Measurements from ENCODE around the gene GDF3.
"Not testable (repeated sequence)": the region's sequence is repeated elsewhere in the genome, so short reads cannot be mapped to it uniquely, and the experiment has no call there.

The GDF3 gene
- 0 reads per million in 2 donors for total RNA-seq

DNA sequence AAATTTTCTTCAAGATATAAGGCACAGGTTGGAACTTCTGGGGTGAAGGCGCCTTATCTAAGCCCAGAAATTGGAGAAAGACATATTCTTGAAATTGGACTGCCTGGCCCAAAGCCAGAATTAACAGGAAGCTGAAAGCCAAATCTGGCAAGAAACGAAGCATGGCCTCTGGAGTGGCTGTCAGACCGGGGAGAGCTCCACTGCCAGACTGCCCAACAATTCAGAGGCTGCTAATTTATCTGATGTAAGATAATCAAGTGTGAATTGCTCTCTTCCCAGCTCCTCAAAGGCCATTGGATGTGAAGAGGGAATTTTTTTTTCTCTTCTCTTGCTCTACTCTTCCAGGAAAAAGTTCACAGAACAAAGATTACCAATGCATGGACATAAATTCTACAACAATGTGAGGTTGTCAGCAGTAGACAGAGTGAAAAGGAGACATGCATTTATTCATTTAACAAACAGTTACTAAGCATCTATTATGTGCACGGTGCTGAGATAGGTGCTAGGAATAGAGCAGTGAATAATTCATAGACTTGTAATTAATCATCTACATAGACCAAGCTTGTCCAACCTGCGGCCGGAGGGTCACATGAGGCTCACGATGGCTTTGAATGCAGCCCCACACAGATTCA, at the start of gene GDF3:
Gene GDF3, minus strand, starts transcription at position 210 of the 632 bp plus-strand sequence. Its CDS starts 47 bp downstream, at position 163.
- no peak for DNase-seq

DNA sequence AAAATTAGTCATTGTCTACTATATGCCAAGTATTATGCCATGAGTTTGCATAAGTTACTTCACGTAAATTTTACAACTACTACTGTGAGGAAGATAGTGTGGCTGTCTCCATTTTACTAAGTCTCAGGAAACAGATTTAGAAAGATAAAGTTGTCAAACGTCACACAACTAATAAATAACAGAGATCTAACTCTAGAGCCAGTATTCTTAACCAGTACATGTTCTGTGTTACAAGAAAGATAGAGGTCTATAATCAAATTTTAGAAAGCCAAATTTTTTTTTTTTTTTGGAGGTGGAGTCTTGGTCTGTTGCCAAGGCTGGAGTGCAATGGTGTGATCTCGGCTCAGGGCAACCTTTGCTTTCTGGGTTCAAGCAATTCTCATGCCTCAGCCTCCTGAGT, 37.4 kb upstream of the GDF3 start:
- DNase-seq = no peak

DNA sequence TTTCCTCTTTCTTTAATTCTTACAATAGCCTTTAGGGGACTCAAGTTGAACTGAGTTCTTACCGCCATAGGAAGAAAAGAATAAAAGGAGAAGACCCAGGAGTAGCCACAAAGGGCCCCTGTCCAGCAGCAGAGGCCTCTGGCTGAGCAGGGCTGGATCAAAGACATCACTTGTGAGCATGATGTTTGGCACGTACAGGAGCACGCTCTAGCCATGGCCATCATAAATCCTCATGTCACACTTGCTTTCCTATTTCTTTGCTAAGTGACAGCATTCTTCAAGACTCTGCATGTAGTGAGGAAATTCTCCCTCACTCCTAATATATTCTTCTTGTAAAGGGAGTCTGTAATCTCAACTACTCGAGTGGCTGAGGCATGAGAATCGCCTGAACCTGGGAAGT, 35.9 kb upstream of the GDF3 start:
- no peak for DNase-seq

DNA sequence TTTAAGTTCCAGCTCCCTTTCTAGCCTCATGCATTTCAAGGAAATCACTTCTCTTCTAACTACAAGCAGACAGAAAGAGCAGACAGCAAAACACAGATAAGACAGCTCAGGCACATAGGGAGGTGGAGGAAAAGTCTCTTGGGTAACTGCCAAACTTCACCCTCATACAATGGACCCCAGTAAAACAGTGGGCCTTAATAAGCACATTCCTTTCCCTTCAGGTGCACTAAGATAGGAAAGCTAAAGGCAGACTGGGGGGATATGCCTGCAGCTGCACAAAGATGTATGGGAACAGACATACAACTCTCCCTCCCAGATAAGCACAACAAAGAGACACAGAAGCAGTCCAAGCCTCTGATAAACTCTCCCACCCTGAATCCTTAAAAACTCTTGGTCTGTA, 35.4 kb upstream of the GDF3 start:
- DNase-seq = not testable (repeated sequence)

DNA sequence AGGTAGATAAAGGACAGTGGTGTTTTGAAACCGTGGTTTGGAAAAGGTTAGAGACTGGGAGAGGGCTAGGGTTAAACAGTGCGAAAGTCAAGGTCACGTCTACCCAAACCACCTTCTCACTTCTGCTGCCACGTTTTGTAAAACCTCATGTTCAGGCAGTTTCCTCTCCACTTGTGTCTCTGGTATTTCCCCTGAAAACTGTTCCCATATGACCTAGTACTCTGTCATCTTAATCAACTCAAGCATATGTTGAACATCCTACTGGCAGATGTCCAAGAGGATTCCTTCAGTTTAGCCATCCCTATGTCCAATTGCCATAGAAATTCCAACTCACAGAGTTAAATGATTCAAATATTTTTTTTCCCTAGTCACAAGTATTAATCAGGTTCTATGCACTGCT, 34.2 kb upstream of the GDF3 start:
- DNase-seq = no peak

DNA sequence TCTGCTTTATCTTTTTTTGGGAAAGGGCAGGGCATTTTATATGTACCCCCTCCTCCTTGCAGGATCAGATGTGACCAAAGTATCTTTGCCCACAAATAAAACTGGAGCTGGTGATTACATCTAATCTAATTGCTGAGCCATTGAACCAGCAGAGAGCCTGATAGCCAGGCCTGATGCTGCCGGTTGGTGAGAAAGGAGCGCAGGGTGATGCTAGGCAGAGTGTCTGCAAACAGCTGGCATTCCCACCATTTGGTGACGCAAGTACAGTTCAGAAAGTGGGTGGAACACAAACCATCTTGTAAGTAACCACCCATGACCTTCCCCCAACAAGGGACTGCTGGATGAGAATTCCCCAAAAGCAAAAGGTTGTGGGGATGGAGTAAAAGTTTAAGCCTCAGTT, 28.4 kb upstream of the GDF3 start:
- DNase-seq = no peak

DNA sequence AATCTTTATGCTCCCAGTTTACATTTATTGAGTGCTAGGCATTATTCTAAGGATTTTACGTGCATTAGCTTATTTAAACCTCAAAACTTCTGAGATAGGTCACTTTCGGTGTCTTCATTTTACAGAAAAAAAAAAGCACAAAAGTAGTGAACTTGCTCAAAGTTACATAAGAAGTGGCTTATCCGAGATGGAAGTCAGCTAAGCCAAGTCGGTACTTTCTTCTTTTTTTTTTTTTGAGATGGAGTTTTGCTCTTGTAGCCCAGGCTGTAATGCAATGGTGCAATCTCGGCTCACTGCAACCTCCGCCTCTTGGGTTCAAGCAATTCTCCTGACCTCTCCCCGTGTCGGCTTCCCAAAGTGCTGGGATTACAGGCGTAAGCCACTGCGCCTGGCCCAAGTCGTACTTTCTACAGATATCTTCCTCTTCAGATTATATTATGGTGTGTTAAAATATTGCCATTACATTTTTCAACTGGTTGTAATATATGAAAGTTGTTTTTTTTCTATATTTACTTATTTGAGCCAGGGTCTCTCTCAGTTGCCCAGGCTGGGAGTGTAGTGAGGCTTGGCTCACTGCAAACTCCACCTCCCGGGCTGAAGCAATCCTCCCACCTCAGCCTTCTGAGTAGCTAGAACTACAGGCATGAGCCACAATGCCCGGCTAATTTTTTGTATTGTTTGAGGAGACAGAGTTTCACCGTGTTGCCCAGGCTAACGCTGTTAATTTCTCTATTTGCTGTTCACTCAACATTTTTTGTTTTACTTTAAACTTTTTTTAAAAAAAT, 24.6 kb upstream of the GDF3 start:
- DNase-seq = no peak

DNA sequence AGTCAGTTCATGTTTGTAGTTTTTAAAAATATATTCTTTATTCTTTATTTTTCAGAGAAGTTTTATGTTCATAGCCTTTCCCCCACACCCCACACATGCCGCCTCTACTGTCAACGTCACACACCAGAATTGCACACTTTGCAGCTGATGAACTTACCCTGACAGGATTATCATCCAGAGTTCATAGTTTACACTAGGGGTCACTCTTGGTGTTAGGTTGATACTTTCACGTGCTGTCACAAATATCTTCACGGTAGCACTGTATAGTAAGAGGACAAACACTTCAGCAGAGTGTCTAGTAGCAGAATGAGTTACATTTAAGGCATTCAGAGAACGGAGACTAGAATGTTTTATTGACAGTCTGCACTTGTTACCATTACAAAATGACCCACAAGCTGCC, 20.8 kb upstream of the GDF3 start:
- no peak for DNase-seq

DNA sequence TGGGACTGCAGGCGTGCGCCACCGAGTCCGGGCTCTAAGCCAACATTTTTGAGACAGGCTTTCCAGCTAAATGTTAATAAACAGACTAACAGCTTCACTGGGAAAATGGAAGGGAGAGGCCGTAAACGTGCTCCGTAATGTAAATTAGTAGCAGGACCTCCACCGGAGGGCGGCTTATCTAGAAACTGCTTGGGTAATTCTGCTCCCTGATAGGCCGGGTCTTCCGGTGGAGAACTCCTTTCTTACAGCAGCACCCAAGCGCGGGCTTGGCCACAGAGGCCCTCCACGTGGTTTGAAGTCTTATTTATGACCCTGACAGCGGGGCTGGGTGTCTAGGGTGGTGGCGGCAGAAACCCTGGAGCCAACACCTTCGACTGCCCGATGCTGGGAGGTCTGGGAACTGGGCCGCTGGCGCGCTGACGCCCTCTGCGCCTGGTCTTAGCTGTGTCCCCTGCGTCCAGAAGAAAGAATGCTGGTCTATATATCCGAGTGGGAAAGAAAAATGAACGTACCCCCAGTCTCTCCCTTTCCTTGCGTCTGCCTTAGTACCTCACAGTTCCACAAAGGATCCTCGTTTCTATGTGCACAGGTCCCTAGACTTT, 17.4 kb upstream of the GDF3 start:
- DNase-seq = no peak

DNA sequence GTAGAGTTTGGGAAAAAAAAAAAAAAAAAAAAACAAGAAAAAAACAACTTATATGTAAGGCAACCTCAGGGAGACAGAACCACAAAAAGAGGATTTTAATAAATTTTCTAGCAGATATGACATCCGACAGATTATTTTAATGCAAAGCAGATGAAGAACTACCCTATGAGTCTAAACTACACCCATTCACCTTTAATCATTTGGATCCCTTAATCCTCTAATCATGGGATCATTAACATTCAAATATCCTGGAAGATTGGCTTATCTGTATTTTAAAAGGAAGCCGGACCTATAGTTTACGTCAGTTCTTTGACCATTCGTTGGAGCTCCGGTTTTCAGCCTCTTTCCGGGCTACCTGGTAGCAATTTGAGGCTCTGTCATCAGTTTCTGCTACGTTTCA, 15.6 kb upstream of the GDF3 start, which contains the start of gene DPPA3:
Gene DPPA3, plus strand, starts transcription at position 301 of the 400 bp plus-strand sequence. CDS start 138 bp downstream, outside the sequence.
- no peak for DNase-seq

DNA sequence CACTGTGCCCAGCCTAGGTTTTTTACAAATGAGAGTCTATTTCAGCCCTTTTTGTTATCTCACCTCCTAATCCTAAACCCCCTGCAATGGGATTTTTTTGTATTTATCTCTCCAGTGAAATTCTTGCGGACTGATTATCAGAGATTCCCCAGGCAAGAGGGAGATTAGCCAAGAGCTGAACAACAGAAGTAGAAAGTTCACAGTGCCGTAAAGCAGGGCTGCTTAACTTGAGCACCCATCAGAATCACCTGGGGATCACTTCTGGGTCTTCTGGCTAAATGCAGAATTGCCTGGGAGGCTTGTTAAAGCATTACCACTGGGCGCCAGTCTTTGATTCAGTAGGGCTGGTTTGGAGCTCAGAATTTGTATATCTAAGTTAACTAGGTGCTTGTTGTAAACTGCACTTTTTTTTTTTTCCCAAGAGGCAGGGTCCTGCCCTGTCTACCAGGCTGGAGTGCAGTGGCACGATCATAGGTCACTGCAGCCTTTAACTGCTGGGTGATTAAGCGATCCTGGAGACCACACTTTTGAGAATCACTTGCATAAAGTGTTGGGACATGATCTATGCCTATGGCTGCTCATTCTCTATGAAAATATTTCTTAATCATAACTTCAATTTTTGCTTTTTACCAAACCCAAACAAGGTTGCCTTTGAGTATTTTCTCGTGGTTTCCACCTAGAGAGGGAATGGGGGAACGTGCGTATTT, 14.5 kb upstream of the GDF3 start:
- DNase-seq = no peak

DNA sequence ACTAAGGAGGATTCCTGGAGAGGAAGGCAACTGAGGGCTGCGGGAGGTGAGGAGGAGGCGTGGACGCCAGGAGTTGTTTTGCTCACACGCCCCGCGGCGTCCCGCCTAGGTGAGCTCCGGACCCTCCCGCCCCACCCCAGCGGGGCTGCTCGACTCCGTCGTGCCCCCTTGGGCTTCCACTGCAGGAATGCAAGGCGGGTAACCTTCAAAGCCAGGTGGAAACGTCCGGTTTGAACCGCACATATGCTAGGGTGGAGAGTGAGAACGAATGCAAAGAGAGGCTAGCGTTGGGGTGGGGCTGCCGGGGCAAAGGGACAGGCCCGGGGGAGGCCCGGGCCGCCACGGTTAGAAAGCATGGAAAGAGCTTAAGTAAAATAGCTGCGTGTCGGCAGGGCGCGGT, 10.3 kb upstream of the GDF3 start:
- DNase-seq = no peak

DNA sequence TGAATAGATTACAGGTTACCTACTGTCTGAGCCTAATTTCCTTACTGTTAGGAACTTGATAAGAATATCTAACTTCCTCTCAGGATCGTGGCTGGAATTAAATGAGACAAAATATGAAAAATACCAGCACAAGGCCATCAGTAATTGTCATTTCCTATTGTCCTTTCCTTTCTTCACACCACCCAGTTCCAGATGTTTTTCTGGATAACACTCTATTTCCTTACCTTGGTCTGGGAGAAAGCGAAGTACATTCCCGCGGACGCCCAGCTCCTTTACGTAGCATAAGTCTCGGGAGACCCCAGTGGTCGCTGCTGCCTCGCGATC, 376 bp downstream of the GDF3 start:
- no peak for DNase-seq

DNA sequence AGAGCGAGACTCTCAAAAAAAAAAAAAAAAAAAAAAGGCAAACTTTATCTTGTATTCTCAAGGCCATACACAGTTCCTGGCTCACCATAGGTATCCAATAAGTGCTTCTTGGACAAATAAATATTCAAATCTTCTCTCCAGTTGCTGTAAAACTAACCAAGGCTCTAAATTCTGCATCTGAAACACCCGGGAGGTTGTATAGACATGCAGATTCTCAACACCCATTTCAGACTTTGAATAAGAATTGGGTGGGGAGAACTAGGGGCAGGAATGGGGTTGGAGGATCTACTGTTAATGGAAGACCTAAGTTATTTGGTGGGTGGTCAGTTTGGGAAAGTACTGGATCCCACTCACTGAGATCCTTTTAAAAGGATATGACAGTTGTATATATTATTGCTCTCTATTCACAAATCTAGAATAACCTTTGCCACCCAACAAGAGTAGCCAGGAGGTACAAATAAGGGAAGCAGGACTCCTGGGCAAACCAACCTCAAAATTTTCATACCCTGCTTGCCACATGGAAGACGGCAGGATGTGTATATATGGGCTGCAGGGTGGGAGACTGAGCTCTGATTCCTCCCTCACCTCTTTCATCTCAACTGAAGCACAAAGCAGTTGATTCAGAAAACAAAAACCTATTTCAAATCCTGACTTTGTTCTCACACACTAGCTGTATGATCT, 879 bp downstream of the GDF3 start:
- no peak for DNase-seq

DNA sequence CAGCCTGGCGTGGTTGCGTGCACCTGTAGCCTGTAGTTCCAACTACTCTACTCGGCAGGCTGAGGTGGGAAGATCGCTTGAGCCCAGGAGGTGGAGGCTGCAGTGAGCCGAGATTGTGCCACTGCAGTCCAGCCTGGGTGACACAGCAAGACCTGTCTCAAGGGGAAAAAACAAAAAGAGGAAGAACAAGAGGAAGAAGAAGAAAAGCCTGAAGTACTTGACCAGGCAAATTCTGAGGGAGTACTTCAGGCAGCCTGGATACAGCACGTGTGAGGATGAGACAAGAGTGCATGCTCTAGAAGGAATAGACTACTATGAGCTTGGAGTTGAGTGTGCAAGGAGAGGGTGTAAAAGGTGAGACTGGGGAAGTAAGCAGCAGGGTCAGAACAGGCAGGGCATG, 1.8 kb downstream of the GDF3 start:
- no peak for DNase-seq

DNA sequence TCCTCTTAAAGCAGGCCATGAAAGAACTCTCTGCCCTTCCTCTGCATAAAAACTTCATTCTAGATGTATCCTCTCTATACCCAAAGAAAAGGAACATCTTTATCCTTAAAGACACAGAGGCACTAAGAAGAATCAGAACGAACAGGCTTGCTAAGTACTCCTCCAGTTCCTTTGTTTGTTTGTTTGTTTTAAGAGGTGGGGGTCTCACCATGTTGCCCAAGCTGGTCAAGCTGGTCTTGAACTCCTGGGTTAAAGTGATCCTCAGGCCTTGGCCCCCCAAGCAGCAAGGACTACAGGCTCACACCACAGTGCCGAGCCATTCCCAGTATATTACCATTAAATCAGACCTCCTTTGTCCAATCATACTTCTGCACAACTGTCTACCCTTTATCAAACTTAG, 14.0 kb downstream of the GDF3 start:
- no peak for DNase-seq

DNA sequence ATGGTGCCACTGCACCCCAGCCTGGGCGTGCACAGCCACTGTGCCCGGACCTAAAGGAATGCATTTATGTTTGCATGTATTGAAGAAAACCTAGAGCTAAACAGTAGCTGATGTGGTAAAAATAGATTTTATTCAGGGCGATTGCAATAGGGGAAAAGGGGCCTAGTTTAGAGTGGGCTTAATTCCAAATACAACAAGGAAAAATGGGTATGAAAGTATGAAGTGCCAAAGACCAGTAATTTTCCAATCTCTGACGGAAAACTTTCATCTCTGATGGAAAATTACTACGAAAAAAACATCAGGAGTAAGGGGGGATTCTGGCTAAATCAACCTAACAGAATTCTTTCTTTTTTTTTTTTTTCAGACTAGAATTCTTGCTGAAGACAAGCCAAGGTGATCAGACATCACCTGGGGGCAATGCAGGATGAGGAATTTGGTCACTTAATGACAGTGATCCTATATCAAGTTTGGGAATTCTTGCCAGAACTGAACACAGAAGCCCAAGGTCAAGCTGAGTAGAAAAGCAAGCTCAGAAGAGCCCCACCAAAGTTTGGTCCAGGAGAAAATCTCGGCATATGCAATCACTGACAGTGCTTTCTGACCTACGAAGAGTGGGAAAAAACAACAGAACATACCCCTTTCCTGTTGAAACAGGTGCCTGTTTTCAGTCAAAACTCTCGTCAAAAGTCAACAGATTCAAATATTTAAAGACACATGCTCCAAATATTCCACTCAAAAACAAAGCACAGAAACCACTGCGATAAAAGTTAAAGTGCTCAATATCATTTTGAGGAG, 16.1 kb downstream of the GDF3 start:
- DNase-seq = no peak

DNA sequence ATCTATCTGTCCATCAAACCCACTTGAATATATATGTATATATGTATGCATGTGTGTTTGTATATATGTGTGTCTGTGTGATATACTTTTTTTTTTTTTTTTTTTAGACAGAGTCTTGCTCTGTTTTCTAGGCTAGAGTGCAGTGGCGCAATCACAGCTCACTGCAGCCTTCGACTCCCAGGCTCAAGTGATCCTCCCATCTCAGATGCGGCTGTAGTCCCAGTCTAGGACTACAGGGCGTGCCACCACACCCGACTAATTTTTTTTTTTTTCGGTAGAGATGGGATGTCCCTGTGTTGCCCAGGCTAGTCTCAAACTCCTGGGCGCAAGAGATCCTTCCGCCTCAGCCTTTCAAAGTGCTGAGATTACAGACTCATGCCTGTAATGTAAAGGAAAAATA, 16.8 kb downstream of the GDF3 start:
- no peak for DNase-seq

DNA sequence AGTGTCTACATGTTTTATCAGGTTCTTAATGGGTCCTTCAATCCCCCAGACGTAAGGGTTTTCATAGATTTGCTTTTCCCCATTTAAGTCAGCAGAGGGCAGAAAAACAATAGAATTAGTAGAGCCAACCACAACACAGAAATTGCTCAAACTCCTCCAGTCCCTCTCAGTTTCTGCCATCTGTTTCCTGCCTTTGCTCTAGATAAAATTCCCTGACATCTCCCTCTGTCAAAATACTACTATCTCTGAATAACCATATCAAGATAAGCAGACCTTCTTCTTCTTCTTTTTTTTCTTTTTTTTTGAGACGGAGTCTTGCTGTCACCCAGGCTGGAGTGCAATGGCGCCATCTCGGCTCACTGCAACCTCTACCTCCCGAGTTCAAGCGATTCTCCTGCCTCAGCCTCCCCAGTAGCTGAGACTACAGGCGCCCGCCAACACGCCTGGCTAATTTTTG, 18.1 kb downstream of the GDF3 start:
- DNase-seq = peak in 1 of 5 experiments; percentile 31

DNA sequence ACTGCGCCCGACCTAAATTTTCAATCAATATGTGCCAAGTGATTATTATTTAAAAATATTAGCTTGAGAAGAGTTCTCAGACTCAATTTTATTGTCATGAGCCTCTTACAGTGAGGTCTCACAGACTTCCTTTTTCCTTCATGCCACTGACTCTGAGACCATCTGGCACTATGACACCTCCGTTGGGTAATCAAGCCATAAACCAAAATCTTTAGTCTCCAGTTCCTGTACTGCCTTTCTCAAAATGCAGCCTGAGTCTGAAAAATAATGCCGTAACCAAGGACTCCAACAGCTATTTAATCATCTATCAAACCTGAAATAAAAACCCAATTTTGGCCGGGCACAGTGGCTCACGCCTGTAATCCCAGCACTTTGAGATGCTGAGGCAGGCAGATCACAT, 20.1 kb downstream of the GDF3 start:
- DNase-seq = not testable (repeated sequence)

DNA sequence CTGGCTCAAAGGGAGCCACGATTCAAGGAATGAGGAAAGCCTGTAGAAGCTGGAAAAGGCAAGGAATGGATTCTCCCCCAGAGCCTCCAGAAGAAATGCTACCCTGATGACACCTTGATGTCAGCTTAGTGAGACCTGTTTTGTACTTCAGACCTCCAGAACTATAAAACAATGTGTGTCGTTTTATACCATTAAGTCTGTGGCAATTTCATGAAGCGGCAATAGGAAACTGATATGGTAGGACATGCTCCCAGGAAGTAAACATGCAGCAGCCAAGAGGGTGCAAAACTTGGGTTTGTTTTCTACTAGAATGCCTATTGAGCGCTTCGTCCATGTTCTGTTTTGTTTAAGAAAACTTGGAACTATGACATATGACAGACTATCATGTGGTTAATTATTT, 27.4 kb downstream of the GDF3 start:
- no peak for DNase-seq

DNA sequence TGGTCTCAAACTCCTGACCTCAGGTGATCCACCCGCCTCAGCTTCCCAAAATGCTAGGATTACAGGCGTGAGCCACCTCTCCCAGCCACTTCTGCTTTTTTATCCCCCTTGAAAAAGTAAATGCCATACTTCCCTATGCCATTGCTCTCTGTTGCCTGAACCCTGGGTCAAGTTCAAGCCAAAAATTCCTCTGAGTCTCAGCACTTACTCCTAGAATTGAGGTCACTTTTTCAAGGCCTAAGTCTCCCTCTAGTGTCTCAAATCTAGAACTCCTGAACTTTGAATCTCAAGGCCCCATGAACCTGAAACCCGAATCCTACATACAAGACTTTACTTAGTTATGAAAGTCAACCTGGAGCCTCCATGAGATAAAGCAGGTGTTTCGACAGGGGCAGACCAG, 28.4 kb downstream of the GDF3 start:
- DNase-seq = no peak
